GM12878 (cell line): ENCODE data around the gene SLAMF9. TPM values are rescaled to one million over a fixed set of nuclear protein-coding genes. Genes with fewer than 3 reads are reported as not detected.

Experiments
- ATAC-seq: fragments of 200-7000 bp; cut with Tn5 transposase; 3 replicates; pipeline ENCODE4 v1.9.1; 2020; ENCODE audit warnings: mild to moderate bottlenecking, moderate library complexity
- BruUV-seq: library from RNA; stranded (reverse); fragments of 400-500 nt; replicated peaks from 2 replicates; lab custom pipeline; 2021; lab: Mats Ljungman, UMichigan
- CTCF ChIA-PET: fragments of 300-600 bp; sonication (Branson Sonifier 250); formaldehyde crosslinking; extraction: SDS; loops from one replicate; lab custom pipeline; 2021; ENCODE audit warnings: inconsistent platforms; lab: Yijun Ruan, JAX
- POLR2A ChIA-PET: fragments of 350-600 bp; formaldehyde crosslinking; extraction: SDS; loops from one replicate; lab custom pipeline; 2021; ENCODE audit warnings: inconsistent platforms; lab: Charles Lee
- RAD21 ChIA-PET: fragments of 300-600 bp; sonication (Branson Sonifier 250); formaldehyde crosslinking; loops from one replicate; lab custom pipeline; 2023; ENCODE audit warnings: antibody characterized with exemption; ENCODE audit not compliant: unreplicated experiment; lab: Charles Lee
- SMC1A ChIA-PET: fragments of 300-600 bp; sonication (Branson Sonifier 250); formaldehyde crosslinking; loops from one replicate; lab custom pipeline; 2023; ENCODE audit not compliant: unreplicated experiment, uncharacterized antibody; lab: Charles Lee
- DNase-seq: peaks from one replicate; pipeline ENCODE4 v3.0.0-alpha.2; 2011; ENCODE audit warnings: low read depth, low spot score
- FAIRE-seq: peaks from 3 replicates; lab custom pipeline; 2011; peaks lifted over from hg19 to GRCh38; lab: Jason Lieb, UNC
- H2AFZ ChIP-seq: 2 replicates; pipeline ENCODE4 v1.6.0; 2011; ENCODE audit warnings: low read depth, low read length, control low read depth; ENCODE audit not compliant: control insufficient read depth
- H3K27ac ChIP-seq: 2 replicates; pipeline ENCODE4 v1.5.1; 2011; ENCODE audit warnings: control low read depth; ENCODE audit not compliant: control insufficient read depth, insufficient read depth
- H3K27me3 ChIP-seq, 2 experiments: replicated peaks in 1 of 2; 2 replicates each; pipeline versions ENCODE4 v1.6.0 to v1.6.1; 2011; ENCODE audit warnings: low read length in 1 of 2; ENCODE audit not compliant: control insufficient read depth in 2 of 2, insufficient read depth in 2 of 2
- H3K36me3 ChIP-seq, 2 experiments: 2 replicates each; pipeline ENCODE4 v1.5.1; 2011; ENCODE audit warnings: low read length in 1 of 2; ENCODE audit not compliant: control insufficient read depth in 2 of 2, insufficient read depth in 2 of 2
- H3K4me1 ChIP-seq: 2 replicates; pipeline ENCODE4 v1.6.1; 2011; ENCODE audit warnings: mild to moderate bottlenecking, low read length, moderate library complexity, mixed read lengths; ENCODE audit not compliant: control insufficient read depth, insufficient read depth
- H3K4me2 ChIP-seq: 2 replicates; pipeline ENCODE4 v1.6.0; 2011; ENCODE audit warnings: control low read depth; ENCODE audit not compliant: control insufficient read depth, insufficient read depth
- H3K4me3 ChIP-seq: fragments of 200-600 bp; sonication (generic); 2 replicates; pipeline ENCODE4 v1.5.1; 2016
- H3K79me2 ChIP-seq: 2 replicates; pipeline ENCODE4 v1.6.0; 2011; ENCODE audit warnings: low read length; ENCODE audit not compliant: control insufficient read depth, insufficient read depth
- H3K9ac ChIP-seq: 2 replicates; pipeline ENCODE4 v1.8.0; 2011; ENCODE audit warnings: low read length, control low read depth, mixed read lengths; ENCODE audit not compliant: control insufficient read depth, insufficient read depth
- H3K9me3 ChIP-seq: replicated peaks from 3 replicates; pipeline ENCODE4 v1.5.1; 2011; ENCODE audit warnings: mild to moderate bottlenecking, low read length; ENCODE audit not compliant: control insufficient read depth, insufficient read depth
- H4K20me1 ChIP-seq: 2 replicates; pipeline ENCODE4 v1.6.0; 2011; ENCODE audit not compliant: control insufficient read depth, insufficient read depth
- BHLHE40 ChIP-seq, 2 experiments: fragments of 450-650 bp in 1 of 2; IDR thresholded peaks; 2 replicates each; pipeline ENCODE4 v1.6.1; 2011 to 2017; ENCODE audit warnings: low read depth in 2 of 2, borderline replicate concordance in 1 of 2, improper control_type of control experiment in 1 of 2, low read length in 1 of 2, mild to moderate bottlenecking in 1 of 2
- CBFB ChIP-seq: IDR thresholded peaks from 2 replicates; pipeline ENCODE4 v1.6.1; 2016; ENCODE audit warnings: antibody characterized with exemption, low read depth
- CEBPZ ChIP-seq: fragments of 150-350 bp; IDR thresholded peaks from 2 replicates; pipeline ENCODE4 v1.6.1; 2016; ENCODE audit warnings: low read depth, low read length
- CHD4 ChIP-seq: fragments of 200-600 bp; sonication (generic); IDR thresholded peaks from 2 replicates; pipeline ENCODE4 v1.6.1; 2016; ENCODE audit warnings: mild to moderate bottlenecking
- ELK1 ChIP-seq: IDR thresholded peaks from 2 replicates; pipeline ENCODE4 v1.6.1; 2012; ENCODE audit warnings: low read depth, low read length, improper control_type of control experiment
- FOXM1 ChIP-seq: IDR thresholded peaks from 2 replicates; pipeline ENCODE4 v1.6.1; 2012; ENCODE audit warnings: low read depth, mild to moderate bottlenecking, inconsistent platforms, low read length, moderate library complexity
- PAX8 ChIP-seq: fragments of 450-650 bp; IDR thresholded peaks from 2 replicates; pipeline ENCODE4 v1.6.1; 2017; ENCODE audit warnings: mild to moderate bottlenecking, moderate library complexity
- POLR2A ChIP-seq: IDR thresholded peaks from 2 replicates; pipeline ENCODE4 v1.6.1; 2011; ENCODE audit warnings: low read depth, mild to moderate bottlenecking, low read length
- POU2F2 ChIP-seq: IDR thresholded peaks from 3 replicates; pipeline ENCODE4 v1.6.1; 2011; ENCODE audit warnings: low read depth, mild to moderate bottlenecking, low read length, borderline replicate concordance
- RAD21 ChIP-seq: IDR thresholded peaks from 2 replicates; pipeline ENCODE4 v1.6.1; 2011; ENCODE audit warnings: mild to moderate bottlenecking, low read depth, low read length, moderate library complexity; ENCODE audit not compliant: insufficient read depth
- RB1 ChIP-seq: fragments of 450-650 bp; formaldehyde crosslinking; IDR thresholded peaks from 2 replicates; pipeline ENCODE4 v1.6.1; 2017; ENCODE audit warnings: mild to moderate bottlenecking, borderline replicate concordance
- REST ChIP-seq: IDR thresholded peaks from 2 replicates; pipeline ENCODE4 v1.6.1; 2012; ENCODE audit warnings: mild to moderate bottlenecking, low read depth, low read length
- SMARCA5 ChIP-seq: fragments of 450-650 bp; IDR thresholded peaks from 2 replicates; pipeline ENCODE4 v1.6.1; 2017; ENCODE audit warnings: mild to moderate bottlenecking
- ZNF24 ChIP-seq: fragments of 450-650 bp; IDR thresholded peaks from 2 replicates; pipeline ENCODE4 v1.6.1; 2017; ENCODE audit warnings: antibody characterized with exemption, mild to moderate bottlenecking
- ZNF622 ChIP-seq: fragments of 450-650 bp; IDR thresholded peaks from 2 replicates; pipeline ENCODE4 v1.6.1; 2017; ENCODE audit warnings: mild to moderate bottlenecking, inconsistent platforms
- WGBS: methylation state at CpG from one replicate; pipeline ENCODE4 v1.1.6; 2016; ENCODE audit warnings: low lambda C conversion rate; ENCODE audit not compliant: insufficient replicate concordance, insufficient coverage; ENCODE audit errors: missing lambda C conversion rate; 5-methylcytosine and 5-hydroxymethylcytosine counted together
- in situ Hi-C: fragments of 300-500 bp; cut with MboI; formaldehyde crosslinking; loops from 9 replicates; pipeline ENCODE4 v1.14.3; 2018; ENCODE audit warnings: mixed read lengths
- intact Hi-C: fragments of 100-400 bp; cut with micrococcal nuclease; formaldehyde crosslinking; loops from one replicate; pipeline ENCODE4 v1.14.2; 2022; ENCODE audit not compliant: unreplicated experiment
- polyA plus RNA-seq, 11 experiments: library from polyadenylated mRNA; depleted of rRNA in 4 of 11; unstranded in 6 of 11; stranded (reverse) in 5 of 11; fragments of >200 nt; fragmentation: Nextera tagmentation in 4 of 11; fragmentation: Illumina TruSeq in 1 of 11; extraction: Ambion mirVana in 4 of 11; extraction: Trizol in 1 of 11; gene quantifications; 1 replicate in 1 of 11; 2 replicates in 10 of 11; pipeline versions ENCODE4 v1.2.1 to v1.2.3, GENCODE V29; 2011 to 2016; ENCODE audit warnings: inconsistent platforms in 2 of 11, missing spikeins in 2 of 11, low read depth in 1 of 11
- total RNA-seq, 4 experiments: library from RNA; depleted of rRNA in 3 of 4; stranded (reverse); fragments of >200 nt in 3 of 4; fragmentation: Illumina TruSeq in 1 of 4; extraction: Trizol in 1 of 4; gene quantifications; 2 replicates each; pipeline versions ENCODE4 v1.2.1 to v1.2.3, GENCODE V29; 2013 to 2021
- TF ChIP-seq, protein P1 (sequence below): IDR thresholded peaks from 2 replicates; pipeline ENCODE4 v1.6.1; 2011; ENCODE audit warnings: low read depth, mild to moderate bottlenecking, low read length, moderate library complexity, borderline replicate concordance; ENCODE audit errors: extremely low read depth

SLAMF9 gene
- total and polyA plus RNA-seq, 10 of the 15 experiments (the other 5 are each of a cell fraction or from before 2014, with no cell fraction given) = not detected

GRCh38 chr1:159935305-159935704, 18.7 kb downstream of the SLAMF9 start:
- no peak for ATAC-seq

More at GRCh38 chr1:159935305-159935704, 18.7 kb downstream of the SLAMF9 start:
- Histone ChIP-seq H3K9ac (no peak overlapping the region), H3K4me3 (no peak overlapping the region), H3K4me2 (no peak overlapping the region), H3K27ac (no peak overlapping the region), H3K27me3 (0 out of 4 replicates have a peak, but pooled peaks cover 0 to 2% of the 10 kb centered on the region in 2 experiments), H3K9me3 (no peaks in the 10 kb centered on the region), H3K36me3 (no peaks in the 10 kb centered on the region), H4K20me1 (no peaks in the 10 kb centered on the region), H3K4me1 (peaks cover 23% of the 10 kb centered on the region), H3K79me2 (no peaks in the 10 kb centered on the region), H2AFZ (no peak overlapping the region)
- 65% methylated on average over 9 of the region's 11 CpGs for WGBS
- BruUV-seq = no TSS peak
- ChIA-PET SMC1A (interaction anchor here (1.0 to 9.2 kb wide), 7 partner anchors 12 to 71 kb away, joined by 3 to 122 read pairs (median 5); no protein-coding TSS in a partner anchor), POLR2A (interaction anchor here (3.9 kb wide), 1 partner anchor 12 kb away, joined by 23 read pairs; the partner anchor contains the start of gene TAGLN2), CTCF (interaction anchor here (0.6 to 22.4 kb wide), 12 partner anchors 9 to 143 kb away, joined by 3 to 422 read pairs (median 3); no protein-coding TSS in a partner anchor), RAD21 (interaction anchor here (0.9 to 12.4 kb wide), 4 partner anchors 43 to 73 kb away, joined by 5 to 113 read pairs (median 12); no protein-coding TSS in a partner anchor)
- FAIRE-seq (no peak), DNase-seq (no peak)
- TF ChIP-seq, protein P1, sequence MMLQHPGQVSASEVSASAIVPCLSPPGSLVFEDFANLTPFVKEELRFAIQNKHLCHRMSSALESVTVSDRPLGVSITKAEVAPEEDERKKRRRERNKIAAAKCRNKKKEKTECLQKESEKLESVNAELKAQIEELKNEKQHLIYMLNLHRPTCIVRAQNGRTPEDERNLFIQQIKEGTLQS = no peak
- TF ChIP-seq SMARCA5 = no peak
- no peak for TF ChIP-seq PAX8
- TF ChIP-seq FOXM1 = no peak
- no peak for TF ChIP-seq RAD21
- no peak for TF ChIP-seq POLR2A
- no peak for TF ChIP-seq ZNF24
- TF ChIP-seq ZNF622 = no peak
- TF ChIP-seq RB1 = no peak
- TF ChIP-seq CEBPZ = no peak
- TF ChIP-seq CHD4 = no peak
- TF ChIP-seq BHLHE40 (IDR thresholded peaks at IDR 0.05; ENCODE audit: borderline replicate concordance in 1 of 2, low read depth in 2 of 2, low read length in 1 of 2) = no peak
- no peak for TF ChIP-seq CBFB
- no peak for TF ChIP-seq ELK1
- TF ChIP-seq REST = no peak
- TF ChIP-seq POU2F2 = no peak
- intact Hi-C loops = no loop called here
- in situ Hi-C loops = loop anchor here (5.0 kb wide), 1 partner anchor 72 kb away; no protein-coding TSS in a partner anchor
